Measurements from ENCODE around the gene SLPI. TPM values are rescaled to one million over a fixed set of nuclear protein-coding genes. Genes with fewer than 3 reads are reported as not detected.

The SLPI gene
- total and polyA plus RNA-seq, 7 donors = 5.7 to 723 (median 204) TPM

DNA sequence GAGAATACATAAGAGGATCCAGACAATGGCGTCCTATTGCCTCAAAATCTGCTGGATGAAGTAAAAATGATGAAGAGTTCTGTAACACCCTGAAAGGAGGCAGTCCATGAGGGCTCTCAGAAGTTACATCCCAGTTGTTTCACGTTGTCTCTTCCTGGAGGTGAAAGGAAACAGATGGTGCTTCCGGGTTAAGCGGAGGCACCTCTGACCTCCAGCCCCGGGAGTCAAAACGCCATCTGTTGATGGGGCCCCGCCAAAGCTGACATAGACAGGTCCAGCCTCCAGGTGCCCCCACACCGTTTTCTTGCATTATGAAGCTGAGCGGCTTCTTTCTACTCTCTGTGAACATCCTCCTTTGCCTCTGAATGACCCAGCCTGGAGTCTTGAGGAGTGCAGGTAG lies 23.7 kb downstream of the SLPI start:
- no peak overlapping the region for H3K4me3 ChIP-seq
- 56 to 73% (median 64%) methylated on average over 9 of the region's 9 CpGs for WGBS, 3 donors
- H3K4me1 ChIP-seq = no peaks in the 10 kb centered on the region
- DNase-seq (no peak), ATAC-seq (no peak)
- H3K27me3 ChIP-seq (ENCODE audit: insufficient read depth in 3 of 3, low read length in 2 of 3) = peaks cover 0 to 8% (median 6%) of the 10 kb centered on the region in 3 donors
- TF ChIP-seq, protein P1, sequence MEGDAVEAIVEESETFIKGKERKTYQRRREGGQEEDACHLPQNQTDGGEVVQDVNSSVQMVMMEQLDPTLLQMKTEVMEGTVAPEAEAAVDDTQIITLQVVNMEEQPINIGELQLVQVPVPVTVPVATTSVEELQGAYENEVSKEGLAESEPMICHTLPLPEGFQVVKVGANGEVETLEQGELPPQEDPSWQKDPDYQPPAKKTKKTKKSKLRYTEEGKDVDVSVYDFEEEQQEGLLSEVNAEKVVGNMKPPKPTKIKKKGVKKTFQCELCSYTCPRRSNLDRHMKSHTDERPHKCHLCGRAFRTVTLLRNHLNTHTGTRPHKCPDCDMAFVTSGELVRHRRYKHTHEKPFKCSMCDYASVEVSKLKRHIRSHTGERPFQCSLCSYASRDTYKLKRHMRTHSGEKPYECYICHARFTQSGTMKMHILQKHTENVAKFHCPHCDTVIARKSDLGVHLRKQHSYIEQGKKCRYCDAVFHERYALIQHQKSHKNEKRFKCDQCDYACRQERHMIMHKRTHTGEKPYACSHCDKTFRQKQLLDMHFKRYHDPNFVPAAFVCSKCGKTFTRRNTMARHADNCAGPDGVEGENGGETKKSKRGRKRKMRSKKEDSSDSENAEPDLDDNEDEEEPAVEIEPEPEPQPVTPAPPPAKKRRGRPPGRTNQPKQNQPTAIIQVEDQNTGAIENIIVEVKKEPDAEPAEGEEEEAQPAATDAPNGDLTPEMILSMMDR (IDR thresholded peaks at IDR 0.05) = no peak
- intact Hi-C loops (cut with DNase I) = no loop called here
- H3K9me3 ChIP-seq = peaks cover 11% of the 10 kb centered on the region
- H3K27ac ChIP-seq = no peak overlapping the region
- no peaks in the 10 kb centered on the region for H3K36me3 ChIP-seq (ENCODE audit: insufficient read depth in 1 of 2, low read depth in 1 of 2)

DNA sequence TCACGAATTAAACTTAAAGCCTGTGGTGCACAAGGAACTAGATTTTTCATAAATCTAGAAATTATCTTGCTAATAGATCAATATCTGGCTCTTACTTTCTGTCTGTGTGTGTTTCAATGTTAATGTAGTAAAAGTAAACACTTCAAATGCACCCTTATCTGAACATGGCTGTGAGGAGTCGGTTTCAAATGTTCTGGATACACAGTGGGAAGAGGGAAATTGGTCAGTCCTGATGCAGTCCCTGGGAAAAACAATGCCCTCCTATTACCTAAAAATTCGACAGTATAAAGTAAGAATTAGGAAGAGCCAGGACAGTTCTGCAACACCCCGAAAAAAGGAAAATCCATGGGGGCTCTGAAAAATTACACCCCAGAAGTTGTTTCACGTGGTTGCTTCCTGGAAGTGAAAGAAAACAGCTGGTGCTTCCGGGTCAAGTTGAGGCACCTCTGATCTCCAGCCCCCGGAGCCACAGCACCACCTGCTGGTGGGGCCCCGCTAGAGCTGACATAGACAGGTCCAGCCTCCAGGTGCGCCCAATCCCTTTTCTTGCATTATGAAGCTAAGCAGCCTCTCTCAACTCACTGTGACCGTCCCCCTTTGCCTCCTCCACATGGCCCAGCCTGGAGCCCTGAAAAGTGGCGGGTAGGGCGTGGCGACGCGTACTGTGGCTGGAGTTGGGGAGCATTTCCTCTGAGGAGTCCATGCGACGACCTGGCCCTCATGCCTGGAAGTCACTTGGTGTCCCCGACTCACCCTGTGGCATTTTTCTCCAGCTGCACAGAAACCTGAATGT lies 24.9 kb downstream of the SLPI start:
- no peak for ATAC-seq
- Histone ChIP-seq H3K4me3 (no peak overlapping the region), H3K4me1 (no peaks in the 10 kb centered on the region), H3K9me3 (peaks cover 8% of the 10 kb centered on the region), H3K27me3 (ENCODE audit: insufficient read depth in 3 of 3, low read length in 2 of 3) (peaks cover 0 to 7% (median 6%) of the 10 kb centered on the region in 3 donors), H3K27ac (no peak overlapping the region), H3K36me3 (ENCODE audit: insufficient read depth in 1 of 2, low read depth in 1 of 2) (no peaks in the 10 kb centered on the region)
- WGBS, 3 donors = 64 to 70% (median 64%) methylated on average over 18 of the region's 18 CpGs
- no peak for DNase-seq
- TF ChIP-seq, protein P1 (IDR thresholded peaks at IDR 0.05) = no peak
- intact Hi-C loops (cut with DNase I) = no loop called here

DNA sequence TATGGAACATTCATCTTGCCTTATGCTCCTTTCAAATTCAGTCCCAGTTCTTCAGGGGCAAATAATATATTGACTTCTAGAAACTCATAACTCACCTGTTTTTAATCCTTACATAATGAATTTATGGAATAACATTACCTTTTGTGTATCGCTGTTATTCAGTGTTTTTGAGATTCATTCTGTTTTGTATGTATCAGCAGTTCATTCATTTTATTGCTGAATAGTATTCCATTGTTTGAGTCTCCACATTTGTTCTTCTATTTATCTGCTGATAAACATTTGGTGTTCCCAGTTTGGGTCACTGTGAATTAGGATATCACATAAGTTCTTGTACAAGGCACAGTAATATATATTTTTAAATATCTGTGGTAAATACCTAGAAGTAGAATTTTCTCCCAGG lies 28.1 kb downstream of the SLPI start:
- peaks cover 4 to 6% (median 5%) of the 10 kb centered on the region in 3 donors for H3K27me3 ChIP-seq (ENCODE audit: insufficient read depth in 3 of 3, low read length in 2 of 3)

DNA sequence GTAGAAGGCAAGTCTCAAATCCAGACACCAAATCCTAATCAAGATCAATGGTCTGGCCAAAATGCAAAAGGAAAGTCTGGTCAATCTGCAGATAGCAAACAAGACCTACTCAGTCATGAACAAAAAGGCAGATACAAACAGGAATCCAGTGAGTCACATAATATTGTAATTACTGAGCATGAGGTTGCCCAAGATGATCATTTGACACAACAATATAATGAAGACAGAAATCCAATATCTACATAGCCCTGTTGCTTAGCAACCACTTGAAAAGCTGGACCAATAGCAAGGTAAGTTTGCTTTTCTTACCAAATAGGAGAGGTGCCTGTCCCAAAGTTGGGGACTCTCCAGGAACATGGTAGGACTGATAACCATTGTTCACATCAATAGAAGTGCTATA lies 31.2 kb downstream of the SLPI start:
- H3K4me3 ChIP-seq = no peak overlapping the region
- TF ChIP-seq, protein P1 (IDR thresholded peaks at IDR 0.05) = no peak
- H3K27me3 ChIP-seq (ENCODE audit: insufficient read depth in 3 of 3, low read length in 2 of 3) = peaks cover 2 to 6% (median 5%) of the 10 kb centered on the region in 3 donors
- intact Hi-C loops (cut with DNase I) = no loop called here
- ATAC-seq = no peak
- no peaks in the 10 kb centered on the region for H3K4me1 ChIP-seq
- no peak for DNase-seq
- no peaks in the 10 kb centered on the region for H3K36me3 ChIP-seq (ENCODE audit: insufficient read depth in 1 of 2, low read depth in 1 of 2)
- H3K27ac ChIP-seq = no peak overlapping the region
- H3K9me3 ChIP-seq = no peaks in the 10 kb centered on the region

More for the DNA sequence above, 28.1 kb downstream of the SLPI start:
- Histone ChIP-seq H3K27ac (no peak overlapping the region), H3K36me3 (ENCODE audit: insufficient read depth in 1 of 2, low read depth in 1 of 2) (no peaks in the 10 kb centered on the region), H3K4me3 (no peak overlapping the region), H3K4me1 (no peaks in the 10 kb centered on the region), H3K9me3 (no peaks in the 10 kb centered on the region)
- intact Hi-C loops (cut with DNase I) = no loop called here
- ATAC-seq = no peak
- DNase-seq = no peak
- TF ChIP-seq, protein P1 (IDR thresholded peaks at IDR 0.05) = no peak
- WGBS, 3 donors = 80 to 88% (median 87%) methylated on average over 1 of the region's 1 CpG

All from psoas muscle (tissue), 8 donors.